NCI-H1436 (cell line): Measurements from ENCODE around the gene FAM163B.
A peak's percentile ranks its signal among the peaks of the same experiment; 100 is the strongest.

Experiments used
- DNase-seq: peaks from one replicate; lab custom pipeline; 2025; lab: John Stamatoyannopoulos, UW

Gene FAM163B

DNA sequence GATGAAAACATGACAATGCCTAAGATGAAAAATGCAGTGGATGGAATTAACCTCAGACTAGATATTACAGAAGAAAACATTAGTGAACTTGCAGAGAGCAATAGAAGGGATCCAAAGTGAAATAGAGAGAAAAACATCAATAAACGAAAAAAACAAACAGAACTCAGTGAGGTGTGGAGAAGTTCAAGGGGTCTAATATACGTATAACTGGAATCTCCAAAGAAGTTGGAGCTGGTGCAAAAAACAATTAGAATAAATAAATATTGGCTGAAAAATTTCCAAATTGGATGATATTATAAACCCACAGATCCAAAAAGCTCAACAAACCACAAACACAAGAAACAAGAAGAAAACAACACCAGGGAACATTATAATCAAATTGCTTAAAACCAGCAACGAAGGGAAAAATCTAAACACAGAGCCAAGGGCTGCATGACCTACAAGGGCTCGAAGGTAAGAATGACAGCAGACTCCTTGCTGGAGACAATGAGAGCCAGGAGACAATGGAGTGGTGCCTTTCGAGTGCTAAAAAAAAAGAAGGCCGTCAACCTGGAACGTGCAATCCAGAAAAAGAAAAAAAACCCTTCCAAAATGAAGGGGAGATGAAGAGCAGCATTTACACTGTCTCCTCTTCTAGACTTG lies 11.8 kb downstream of the FAM163B start:
- no peak for DNase-seq

DNA sequence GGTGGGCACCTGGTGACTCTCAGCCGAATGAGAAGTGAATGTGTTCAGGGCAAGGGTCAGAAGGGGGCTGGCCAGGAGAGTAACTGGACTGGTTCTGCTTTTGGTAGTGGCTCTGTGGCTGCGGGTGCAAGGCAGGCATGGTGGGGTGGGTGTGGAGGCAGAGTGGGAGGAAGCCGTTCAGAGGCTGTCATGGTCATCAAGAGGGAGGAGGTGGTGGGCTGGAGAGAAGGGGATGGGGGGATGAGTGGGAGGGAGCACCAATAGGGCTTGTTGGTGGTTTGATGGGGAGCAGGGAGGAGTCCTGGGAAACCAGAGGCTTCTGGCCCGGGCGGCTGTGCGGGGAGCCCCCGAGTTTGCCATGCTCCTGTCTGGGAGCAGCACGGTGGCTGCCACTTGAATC lies 13.3 kb downstream of the FAM163B start:
- DNase-seq: no peak

DNA sequence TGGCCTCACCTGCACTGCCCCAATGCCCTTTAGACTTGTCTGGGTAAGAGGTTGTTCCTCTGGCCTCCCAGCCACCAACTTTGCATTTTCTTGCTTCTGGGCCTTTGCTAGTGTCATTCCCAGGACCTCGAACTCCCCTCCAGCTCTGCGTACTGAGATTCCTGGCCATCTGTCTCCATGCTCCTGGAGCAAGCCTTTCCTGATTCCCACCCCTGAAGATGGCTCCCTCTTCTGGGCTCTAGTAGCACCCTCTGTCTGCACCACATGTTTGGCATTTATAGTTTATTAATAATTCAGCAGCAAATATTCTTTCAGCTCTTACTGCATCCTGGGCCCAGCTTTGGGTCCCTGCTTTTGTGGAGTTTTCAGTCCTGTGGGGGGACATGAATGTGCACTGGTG lies 14.9 kb downstream of the FAM163B start:
- no peak for DNase-seq

DNA sequence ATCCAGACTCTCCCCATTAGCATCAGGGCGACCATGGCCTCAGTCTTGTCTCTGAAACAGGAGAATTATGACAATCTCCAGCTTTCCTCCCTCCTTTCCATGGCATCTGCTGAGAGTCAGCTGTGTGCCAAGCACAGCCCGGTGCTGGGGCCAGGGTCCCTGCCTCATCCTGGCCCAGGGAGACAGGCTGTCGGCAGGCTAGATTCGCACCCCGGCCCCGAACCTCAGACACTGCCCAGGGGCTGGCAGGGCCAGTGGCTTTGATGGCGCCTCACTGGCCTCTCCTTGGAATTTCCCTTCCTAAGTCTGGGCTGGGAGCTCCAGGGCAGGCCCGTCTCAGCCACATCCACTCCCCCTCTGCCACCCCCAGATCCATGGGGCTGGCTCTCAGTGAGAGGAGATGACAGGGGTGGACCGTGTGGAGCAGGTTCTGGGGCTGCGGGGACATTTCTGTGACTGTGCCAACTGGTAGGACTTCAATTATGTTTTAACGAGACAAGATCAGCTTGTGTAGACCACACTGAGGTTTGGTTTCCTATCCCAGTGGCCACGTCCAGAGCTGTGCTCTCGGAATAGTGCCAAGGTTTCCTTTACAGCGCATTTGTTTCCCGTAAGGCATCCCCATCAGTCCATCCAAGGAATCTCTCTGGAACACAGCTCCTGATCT lies 15.5 kb downstream of the FAM163B start:
- DNase-seq: no peak

DNA sequence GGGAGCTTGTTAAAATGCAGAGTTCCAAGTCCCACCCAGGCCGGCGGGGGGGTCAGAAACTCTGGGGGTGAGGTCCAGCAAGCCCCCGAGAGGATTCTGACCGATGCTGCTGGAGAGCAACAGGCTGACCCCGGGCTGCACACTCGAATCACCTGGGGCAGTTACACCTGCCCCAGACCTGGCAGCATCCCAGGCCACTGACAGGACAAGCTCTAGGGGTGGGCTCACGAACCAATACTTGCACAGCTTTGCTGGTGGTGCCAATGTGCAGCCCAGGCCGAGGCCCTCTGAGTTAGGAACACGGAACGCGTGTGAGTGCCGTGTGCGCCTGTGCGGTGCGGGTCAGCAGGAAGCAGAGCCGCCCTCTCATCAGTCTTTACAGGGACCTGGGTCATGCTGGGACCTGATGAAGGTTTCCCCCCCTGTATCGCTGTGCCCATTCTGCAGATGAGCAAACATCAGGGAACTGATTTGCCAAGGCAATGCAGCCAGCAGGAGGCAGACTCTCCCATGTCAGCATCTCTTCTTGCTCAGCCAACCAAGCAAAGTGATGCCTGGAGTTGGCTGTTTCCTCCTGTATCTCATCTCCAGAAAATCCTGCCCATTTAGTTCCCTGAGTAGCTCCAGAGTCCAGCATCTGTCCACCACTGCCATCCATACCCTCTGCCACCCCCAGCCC lies 16.3 kb downstream of the FAM163B start:
- no peak for DNase-seq

DNA sequence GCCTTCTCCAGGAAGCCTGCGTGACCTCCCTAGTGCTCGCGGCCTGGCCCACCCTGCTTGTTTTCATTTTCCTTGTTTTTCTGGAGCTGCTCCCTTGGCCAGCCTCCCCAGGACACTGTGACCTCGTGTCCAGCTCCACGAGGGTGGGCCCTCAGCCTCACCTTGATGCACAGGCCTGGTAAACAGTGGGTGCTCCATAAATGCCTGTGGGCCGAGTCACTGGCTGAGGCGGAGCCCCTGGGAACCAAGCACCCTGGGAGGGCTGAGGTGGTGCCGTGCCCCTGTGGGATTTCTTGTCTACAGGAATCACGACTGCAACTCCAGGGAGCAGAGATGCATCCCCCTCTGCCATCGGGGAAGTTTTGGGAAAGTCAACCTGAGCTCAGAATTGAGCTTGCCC lies 17.2 kb downstream of the FAM163B start:
- no peak for DNase-seq

DNA sequence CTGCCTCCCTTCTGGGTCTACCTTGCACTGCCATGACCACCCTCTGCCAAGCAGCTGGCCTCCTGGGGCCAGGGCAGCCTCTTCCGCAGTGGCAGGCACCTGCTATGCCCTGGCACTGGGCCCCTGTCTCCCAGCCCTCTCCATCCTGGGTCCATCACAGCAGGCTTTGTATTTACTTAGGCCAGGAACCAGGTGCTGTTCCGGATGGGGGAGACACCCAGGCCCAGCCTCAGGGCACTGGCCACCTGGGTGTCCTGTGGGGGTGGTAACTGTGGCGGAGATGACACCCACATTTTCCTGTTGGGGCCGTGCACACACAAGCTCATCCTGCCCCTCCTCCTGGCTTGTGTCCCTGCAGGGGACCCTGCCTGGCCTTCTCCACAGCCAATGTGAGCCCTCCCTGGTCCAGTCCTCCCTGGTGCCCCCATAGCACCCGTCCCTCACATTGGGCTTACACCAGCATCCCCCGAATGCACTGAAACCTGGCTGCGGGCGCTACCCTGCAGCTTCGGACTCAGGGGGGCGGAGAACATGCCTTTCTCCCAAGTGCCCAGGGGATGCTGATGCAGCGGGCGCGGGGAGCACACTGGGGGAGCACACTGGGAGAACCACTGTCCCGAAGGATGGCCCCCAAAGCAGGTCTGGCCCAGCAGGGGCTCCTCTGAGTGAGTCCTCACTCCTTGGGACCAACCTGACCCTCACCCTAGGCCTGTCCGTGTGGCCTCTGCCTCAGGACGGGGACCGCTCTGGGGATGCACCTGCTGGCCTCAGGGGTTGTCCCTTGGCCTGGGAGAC lies 17.9 kb downstream of the FAM163B start:
- no peak for DNase-seq

DNA sequence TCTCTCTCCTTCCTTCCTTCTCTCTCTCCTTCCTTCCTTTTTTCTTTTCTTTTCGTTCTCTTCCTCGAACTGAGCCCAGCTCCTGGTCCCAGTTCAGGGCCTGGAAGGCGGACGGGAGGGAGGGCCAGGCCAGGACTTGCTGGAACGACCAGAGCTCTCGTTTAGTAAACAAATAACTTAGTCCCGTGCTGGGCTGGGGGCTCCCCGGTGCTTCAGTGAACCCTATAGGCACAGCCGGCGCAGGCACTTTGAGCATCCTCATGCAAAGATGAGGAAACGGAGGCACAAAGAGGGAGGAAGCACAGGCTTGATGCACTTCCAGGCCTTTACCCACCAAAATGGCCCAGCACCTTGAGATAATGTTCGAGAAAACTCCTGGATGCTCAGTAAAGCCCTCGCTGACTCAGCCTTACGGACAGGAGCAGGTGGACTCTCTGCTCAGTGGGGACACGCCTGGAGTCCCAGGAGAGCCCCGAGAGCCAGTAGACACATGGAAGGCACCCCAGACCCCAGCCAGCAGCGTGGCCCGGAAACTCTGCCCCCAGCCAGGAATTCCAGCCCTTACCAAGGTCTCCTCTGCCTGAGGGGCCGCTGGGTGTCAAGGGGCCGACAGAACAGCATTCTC lies 18.8 kb downstream of the FAM163B start:
- DNase-seq: no peak

DNA sequence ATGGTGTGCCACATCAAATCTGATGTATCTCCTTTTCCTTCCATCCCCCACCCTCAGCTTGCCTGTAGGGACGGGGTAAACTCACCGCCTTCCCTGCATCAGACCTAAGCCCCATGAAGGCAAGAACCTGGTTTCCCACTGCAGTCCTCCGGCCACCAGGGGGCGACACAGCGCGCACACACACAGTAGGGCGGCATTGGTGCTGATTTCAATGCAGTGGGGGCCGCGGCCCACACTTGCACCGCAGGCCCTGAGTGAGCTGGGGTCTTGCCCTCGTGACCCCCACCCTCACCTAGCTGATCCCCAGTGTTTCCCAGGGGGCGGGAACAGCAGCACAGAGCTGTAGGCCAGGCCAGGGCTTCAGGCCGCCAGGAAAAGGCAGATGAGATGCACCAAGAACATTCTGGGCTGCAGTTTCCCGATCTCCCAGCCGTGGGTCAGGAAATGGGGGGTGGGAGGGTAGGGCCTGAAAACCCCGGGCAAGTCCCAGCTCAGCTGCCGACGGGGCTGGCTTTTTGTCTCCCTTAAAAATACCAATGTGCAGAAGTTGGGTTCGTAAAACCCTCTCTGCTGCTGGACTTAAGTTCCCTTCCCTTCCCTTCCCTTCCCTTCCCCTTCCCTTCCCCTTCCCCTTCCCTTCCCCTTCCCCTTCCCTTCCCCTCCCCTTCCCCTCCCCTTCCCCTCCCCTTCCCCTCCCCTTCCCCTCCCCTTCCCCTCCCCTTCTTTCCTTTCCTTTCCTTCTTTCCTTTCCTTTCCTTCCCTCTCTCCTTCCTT lies 19.5 kb downstream of the FAM163B start:
- DNase-seq: no peak

DNA sequence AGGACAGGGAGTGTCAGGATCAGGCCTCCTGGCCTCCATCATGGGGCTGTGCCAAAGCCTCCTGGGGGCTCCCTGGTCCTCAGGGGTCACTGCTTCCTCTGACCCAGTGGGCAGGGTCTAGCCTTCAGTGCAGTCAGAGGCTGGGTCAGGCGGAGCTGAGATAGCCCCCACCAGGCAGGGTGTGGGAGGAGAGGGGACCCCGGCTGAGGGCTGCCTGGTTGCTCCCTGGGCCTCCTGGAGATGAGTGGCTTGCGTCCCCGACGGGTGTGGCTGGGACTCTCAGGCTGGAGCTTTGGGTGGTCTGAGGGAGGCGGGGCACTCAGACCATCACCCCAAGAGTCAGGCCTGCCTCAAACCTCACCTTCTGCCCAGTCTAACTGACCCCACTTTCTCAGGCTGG lies 21.7 kb downstream of the FAM163B start:
- DNase-seq: no peak

DNA sequence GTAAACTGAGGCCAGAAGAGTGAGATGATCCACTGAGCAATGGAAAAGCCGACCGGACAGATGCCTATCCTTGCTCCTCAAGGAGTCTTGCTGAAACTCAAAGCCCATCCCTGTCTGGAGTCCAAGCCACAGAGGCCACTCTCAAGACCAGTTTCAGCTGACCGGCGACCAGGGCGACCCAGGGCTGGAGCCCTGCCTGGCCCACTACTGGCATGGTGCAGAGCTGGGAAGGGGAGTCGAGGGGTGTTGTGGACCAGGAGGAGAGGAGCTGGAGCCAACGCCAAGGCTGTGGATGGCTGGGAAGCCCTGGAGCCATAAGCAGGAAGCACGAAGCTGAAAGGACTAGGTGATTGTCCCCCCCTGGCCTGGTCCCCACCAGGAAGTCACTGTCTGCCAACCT lies 22.1 kb downstream of the FAM163B start:
- DNase-seq: no peak

DNA sequence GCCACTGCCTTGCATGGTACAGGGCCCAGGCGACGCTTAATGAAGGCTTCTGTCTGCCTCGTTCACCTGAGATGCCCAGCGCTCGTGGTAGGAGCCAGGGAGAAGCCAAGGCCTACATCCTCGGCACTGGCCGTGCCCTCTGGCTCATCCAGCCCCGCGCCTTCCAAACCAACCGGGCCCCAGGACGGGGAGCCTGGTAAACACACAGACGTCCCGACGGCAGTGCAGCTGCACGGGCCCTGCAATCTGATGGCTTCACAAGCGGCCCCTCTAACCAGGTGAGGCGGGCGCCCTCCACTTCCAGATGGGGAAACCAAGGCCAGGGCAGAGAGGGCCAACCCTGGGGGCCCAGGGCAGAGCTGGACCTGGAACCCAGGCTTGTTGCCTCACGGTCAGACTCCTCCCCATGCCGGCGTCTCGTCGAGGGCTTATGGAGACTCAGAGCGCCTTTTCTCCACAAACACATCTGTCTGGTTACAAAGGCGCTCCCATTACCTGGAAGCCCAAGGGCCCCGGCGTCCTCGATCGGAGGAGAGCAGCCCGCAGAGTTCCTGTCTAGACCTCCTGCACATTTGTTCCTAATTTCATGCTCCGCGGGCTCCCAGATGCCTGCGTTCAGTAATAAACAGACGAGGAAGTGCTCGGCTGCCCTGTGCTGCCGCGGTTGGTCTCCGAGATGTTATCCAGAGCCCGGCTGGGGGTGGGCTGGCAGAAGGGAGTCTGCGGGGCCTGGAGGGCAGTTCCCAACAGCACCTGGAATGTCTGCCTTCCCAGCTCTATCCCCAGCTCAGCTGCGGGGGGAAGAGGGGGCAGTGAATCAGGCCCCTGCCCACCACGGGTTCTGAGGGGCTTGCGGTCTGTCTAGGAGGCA lies 23.5 kb downstream of the FAM163B start:
- DNase-seq: no peak

DNA sequence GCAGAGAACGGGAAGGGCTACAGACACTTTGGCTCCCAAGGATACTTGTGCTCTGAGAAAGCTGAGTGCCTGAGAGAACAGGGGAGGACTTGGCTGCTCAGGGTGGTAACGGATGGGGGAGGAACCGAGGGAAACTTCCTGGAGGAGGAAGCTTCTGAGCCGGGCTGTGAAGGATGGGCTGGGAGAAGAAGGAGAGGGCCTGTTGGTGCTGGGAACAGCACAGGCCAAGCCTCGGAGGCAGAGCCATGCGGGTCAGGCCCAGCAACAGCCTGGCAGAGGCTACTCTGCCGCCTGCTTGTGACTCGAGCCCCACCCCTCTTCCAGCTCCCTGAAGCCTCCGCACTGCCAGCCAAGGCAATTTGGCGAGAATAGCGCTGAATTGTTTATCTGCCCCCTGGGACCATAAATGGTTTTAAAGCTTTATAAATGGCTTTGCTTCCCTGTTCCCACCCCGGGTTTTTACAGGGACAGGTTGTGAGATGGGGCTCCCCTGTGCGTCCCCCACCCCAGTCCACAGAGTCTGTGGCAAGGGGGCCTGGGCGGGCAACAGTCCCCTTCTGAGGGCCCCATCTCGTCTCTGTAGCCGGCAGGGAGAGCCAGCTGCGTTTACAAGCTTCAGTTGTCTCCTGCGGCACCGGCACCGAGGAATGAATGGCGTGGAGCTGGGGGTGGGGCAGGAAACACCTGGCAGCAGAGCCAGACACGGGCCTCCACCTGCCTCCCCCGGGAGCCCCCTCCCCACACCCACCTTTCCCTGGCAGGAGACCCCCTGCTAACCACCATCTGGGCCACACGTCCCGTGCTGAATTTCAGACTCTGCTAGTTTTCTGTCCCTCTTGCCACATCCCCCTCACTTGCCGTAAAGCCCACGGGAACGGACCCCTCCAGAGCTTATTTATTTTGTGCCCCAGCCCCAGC lies 24.4 kb downstream of the FAM163B start:
- DNase-seq: peak; percentile 89

DNA sequence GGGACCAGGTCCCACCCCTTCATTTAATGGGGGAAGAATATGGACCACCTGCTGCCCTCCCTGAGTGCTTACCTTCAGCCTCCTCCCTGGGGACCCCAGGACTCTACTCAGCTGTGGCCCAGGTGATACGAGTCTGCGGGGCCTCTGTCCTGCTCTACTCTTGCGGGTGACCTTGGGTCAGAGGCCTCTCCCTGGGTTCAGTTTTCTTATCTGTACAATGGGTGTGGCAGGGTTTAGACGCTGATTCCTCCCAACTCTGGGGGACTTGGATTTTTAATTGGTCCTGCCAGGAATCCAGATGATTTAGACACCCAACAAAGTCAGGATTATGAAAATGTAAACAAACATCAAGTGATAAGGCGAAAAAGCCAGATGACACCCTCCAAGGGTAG lies 25.0 kb downstream of the FAM163B start:
- DNase-seq: no peak

DNA sequence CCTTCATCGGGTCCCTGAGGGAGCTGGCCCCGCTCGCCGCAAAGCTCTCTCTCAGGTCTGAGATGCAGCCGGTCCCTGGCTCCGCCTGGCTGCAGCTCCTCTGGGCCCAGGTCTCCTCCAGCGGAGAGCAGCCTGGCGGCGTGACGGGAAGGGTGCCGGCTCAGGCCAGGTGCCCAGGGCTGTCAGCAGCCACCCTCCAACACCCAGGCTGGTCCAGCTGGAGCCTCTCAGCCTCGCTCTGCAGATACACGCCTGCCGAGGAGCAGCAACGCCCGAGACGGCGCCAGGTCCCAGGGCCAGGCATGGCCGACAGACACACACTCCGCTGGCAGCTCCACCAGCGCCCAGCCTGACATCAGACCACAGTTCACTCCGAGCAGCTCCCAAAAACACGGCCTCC lies 25.6 kb downstream of the FAM163B start:
- no peak for DNase-seq

DNA sequence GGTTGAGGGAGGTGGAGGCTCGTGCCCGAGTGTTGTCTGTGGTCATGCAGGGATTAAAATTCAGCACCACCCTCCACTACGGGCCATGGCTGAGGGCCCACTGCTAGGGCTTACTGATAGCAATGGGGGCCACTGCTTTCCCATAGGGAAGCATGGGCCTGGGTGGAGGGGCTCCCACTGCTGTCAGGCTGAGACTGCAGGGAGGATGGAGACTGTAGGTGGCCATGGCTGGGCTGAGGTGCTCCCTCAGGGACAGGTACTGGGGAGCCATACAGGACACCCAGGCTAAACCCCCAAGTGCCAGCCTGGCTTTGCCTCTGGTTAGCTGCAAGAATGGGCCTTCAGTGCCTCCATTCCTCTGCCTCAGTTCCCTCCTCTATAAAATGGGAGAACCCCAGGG lies 26.1 kb downstream of the FAM163B start:
- DNase-seq: no peak

DNA sequence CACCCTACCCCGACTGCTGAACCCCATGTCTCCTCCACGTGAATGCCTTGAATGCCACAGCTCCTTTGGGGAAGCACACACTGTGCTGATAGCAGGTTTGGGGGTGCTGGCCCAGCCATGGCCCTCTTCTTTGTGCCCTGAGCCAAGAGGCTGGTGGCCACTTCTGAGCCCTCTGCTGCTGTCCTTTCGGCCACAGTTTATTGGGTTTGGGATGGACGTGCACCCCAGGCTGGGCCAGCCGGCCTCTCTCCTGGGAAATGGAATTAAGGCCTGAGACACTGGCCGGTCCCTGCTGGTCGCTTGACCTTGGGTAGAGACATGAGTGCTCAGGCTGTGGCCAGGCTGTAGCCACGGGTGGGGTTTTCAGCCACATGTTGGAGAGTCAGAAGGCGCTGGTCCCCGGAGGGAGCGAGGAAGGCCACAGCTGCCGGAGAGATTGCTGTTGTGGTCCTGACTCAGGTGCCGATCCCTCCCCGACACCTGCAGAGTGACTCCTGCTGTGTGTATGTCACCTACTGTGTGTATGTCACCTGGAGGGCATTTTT lies 26.6 kb downstream of the FAM163B start:
- no peak for DNase-seq

DNA sequence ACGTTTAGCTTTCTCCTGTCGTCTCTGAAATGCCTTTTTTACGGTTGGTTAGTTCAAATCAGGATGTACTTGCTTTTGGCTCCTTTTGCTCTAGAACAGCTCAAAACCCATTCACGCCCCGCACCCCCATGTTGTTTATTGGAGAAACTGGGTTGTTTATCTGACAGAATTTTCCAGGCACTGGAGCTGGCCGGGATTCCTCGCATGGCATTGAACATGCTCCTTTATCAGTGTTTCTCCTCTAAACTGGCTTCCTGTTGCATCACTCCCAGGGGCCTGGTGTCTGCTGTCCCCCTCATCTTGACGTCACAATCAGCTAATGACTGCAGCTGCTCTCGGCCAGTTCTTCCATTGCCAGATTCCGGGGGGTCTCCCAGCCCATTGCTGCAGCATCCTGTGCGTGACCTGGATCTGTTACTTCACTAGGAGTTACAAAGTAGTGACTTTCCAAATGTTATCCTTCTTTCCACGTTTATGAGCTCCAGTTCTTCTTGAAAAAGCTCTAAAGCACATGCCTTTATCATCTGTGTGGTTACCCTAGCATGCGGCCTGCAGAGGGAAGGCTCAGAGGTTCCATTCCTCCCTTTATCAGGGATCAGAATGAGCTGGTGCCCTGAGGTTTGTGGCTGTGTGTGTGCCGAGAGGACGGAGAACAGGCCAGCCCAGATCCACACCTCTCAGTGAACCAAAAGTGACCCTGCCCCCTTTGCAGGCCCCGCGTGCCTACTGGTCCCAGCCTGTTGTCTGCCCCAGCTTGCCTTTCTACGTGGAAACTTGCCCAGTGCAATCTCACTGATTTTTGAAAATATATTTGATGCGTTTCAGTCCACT lies 27.5 kb downstream of the FAM163B start:
- no peak for DNase-seq
